HepG2 (cell line): Measurements from ENCODE around the gene GNAZ. TPM values are rescaled to one million over a fixed set of nuclear protein-coding genes. Genes with fewer than 3 reads are reported as not detected.

Experiments used
- FOXA1 ChIP-seq, 2 experiments: fragments of 450-650 bp in 1 of 2; sonication (generic) in 1 of 2; formaldehyde crosslinking in 1 of 2; IDR thresholded peaks; 2 replicates each; pipeline versions ENCODE4 v1.4.0 to v1.6.1; 2016 to 2020; ENCODE audit warnings: missing genetic modification reagents in 1 of 2
- FOXM1 ChIP-seq: sonication (generic); formaldehyde crosslinking; IDR thresholded peaks from 2 replicates; pipeline ENCODE4 v1.5.0; 2020; ENCODE audit warnings: missing genetic modification reagents
- HNF1A ChIP-seq, 2 experiments: sonication (generic) in 1 of 2; formaldehyde crosslinking in 1 of 2; IDR thresholded peaks; 2 replicates each; pipeline versions ENCODE4 v1.4.0 to v1.6.1; 2016 to 2020; ENCODE audit warnings: borderline replicate concordance in 1 of 2, low read depth in 1 of 2, mild to moderate bottlenecking in 1 of 2, missing genetic modification reagents in 1 of 2
- KLF15 ChIP-seq: sonication (generic); formaldehyde crosslinking; IDR thresholded peaks from 2 replicates; pipeline ENCODE4 v1.8.1; 2023; ENCODE audit warnings: borderline replicate concordance, mild to moderate bottlenecking, inconsistent platforms, missing genetic modification reagents, mixed read lengths
- MNT ChIP-seq: fragments of 450-650 bp; IDR thresholded peaks from 2 replicates; pipeline ENCODE4 v1.6.1; 2016
- MYC ChIP-seq: sonication (generic); formaldehyde crosslinking; IDR thresholded peaks from 2 replicates; pipeline ENCODE4 v1.9.0; 2021; ENCODE audit warnings: missing genetic modification reagents, borderline replicate concordance
- NCOR1 ChIP-seq: fragments of 200-600 bp; sonication (generic); IDR thresholded peaks from 2 replicates; pipeline ENCODE4 v1.7.0; 2017; ENCODE audit warnings: antibody characterized with exemption, low read length, borderline replicate concordance
- NFRKB ChIP-seq: fragments of 450-650 bp; IDR thresholded peaks from 2 replicates; pipeline ENCODE4 v1.6.1; 2017
- NKX3-1 ChIP-seq: sonication (generic); formaldehyde crosslinking; IDR thresholded peaks from 2 replicates; pipeline ENCODE4 v1.5.0; 2020; ENCODE audit warnings: missing genetic modification reagents
- POLR2G ChIP-seq: fragments of 200-400 bp; formaldehyde crosslinking; IDR thresholded peaks from 2 replicates; pipeline ENCODE4 v1.6.1; 2018; ENCODE audit warnings: mild to moderate bottlenecking, low read depth, low read length, moderate library complexity
- SAFB2 ChIP-seq: sonication (generic); formaldehyde crosslinking; IDR thresholded peaks from 2 replicates; pipeline ENCODE4 v1.5.1; 2020; ENCODE audit warnings: missing genetic modification reagents, low read depth, mild to moderate bottlenecking, borderline replicate concordance
- SMAD9 ChIP-seq: sonication (generic); formaldehyde crosslinking; IDR thresholded peaks from 2 replicates; pipeline ENCODE4 v1.5.1; 2020; ENCODE audit warnings: mild to moderate bottlenecking, missing genetic modification reagents
- ZNF10 ChIP-seq: sonication (generic); formaldehyde crosslinking; IDR thresholded peaks from 2 replicates; pipeline ENCODE4 v1.4.0; 2020; ENCODE audit warnings: mild to moderate bottlenecking, low read depth, missing genetic modification reagents, borderline replicate concordance
- ZNF335 ChIP-seq: sonication (generic); formaldehyde crosslinking; IDR thresholded peaks from 2 replicates; pipeline ENCODE4 v1.4.0; 2020; ENCODE audit warnings: missing genetic modification reagents
- ZNF782 ChIP-seq: sonication (generic); formaldehyde crosslinking; IDR thresholded peaks from 2 replicates; pipeline ENCODE4 v1.4.0; 2020; ENCODE audit warnings: missing genetic modification reagents, mild to moderate bottlenecking, borderline replicate concordance
- polyA plus RNA-seq, 8 experiments: library from polyadenylated mRNA; depleted of rRNA in 3 of 8; stranded (reverse) in 7 of 8; unstranded in 1 of 8; fragments of >200 nt; fragmentation: Illumina TruSeq in 4 of 8; extraction: Trizol in 4 of 8; gene quantifications; 2 replicates each; pipeline versions ENCODE4 v1.2.1 to v1.2.3, GENCODE V29; 2011 to 2016; ENCODE audit warnings: low read depth in 4 of 8, missing spikeins in 1 of 8, mixed read lengths in 1 of 8; ENCODE audit not compliant: insufficient read depth in 1 of 8
- total RNA-seq, 5 experiments: library from RNA; depleted of rRNA; stranded (reverse); fragments of >200 nt; fragmentation: Illumina TruSeq; extraction: Trizol; gene quantifications; 2 replicates each; pipeline ENCODE4 v1.2.3, GENCODE V29; 2016; ENCODE audit warnings: low read depth in 1 of 5
- TF ChIP-seq, protein P1 (sequence below): sonication (generic); formaldehyde crosslinking; IDR thresholded peaks from 2 replicates; pipeline ENCODE4 v1.5.0; 2020; ENCODE audit warnings: missing genetic modification reagents, mild to moderate bottlenecking, borderline replicate concordance
- TF ChIP-seq, protein P2 (sequence below): sonication (generic); formaldehyde crosslinking; IDR thresholded peaks from 2 replicates; pipeline ENCODE4 v1.5.0; 2020; ENCODE audit warnings: mild to moderate bottlenecking, missing genetic modification reagents, borderline replicate concordance

The GNAZ gene
- total and polyA plus RNA-seq, 2 of the 13 experiments (the other 11 are each of a cell fraction or from before 2014, with no cell fraction given): 11.4 to 22.3 TPM

- TF ChIP-seq, protein P1, sequence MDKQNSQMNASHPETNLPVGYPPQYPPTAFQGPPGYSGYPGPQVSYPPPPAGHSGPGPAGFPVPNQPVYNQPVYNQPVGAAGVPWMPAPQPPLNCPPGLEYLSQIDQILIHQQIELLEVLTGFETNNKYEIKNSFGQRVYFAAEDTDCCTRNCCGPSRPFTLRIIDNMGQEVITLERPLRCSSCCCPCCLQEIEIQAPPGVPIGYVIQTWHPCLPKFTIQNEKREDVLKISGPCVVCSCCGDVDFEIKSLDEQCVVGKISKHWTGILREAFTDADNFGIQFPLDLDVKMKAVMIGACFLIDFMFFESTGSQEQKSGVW (CRISPR knock-in tag): no peak
- no peak for TF ChIP-seq KLF15 (CRISPR knock-in tag)
- no peak for TF ChIP-seq ZNF10 (CRISPR knock-in tag)
- TF ChIP-seq POLR2G: 0 out of 2 replicates have a peak, but pooled peaks have one; percentile 29
- no peak for TF ChIP-seq MNT
- TF ChIP-seq ZNF335: 0 out of 2 replicates have a peak, but pooled peaks have one; percentile 57
- TF ChIP-seq FOXM1: no peak
- TF ChIP-seq SAFB2 (CRISPR knock-in tag): no peak
- TF ChIP-seq HNF1A (IDR thresholded peaks at IDR 0.05; ENCODE audit: low read depth): no peak
- TF ChIP-seq HNF1A (CRISPR knock-in tag; IDR thresholded peaks at IDR 0.05; ENCODE audit: borderline replicate concordance): no peak
- TF ChIP-seq NFRKB: no peak
- no peak for TF ChIP-seq NKX3-1 (CRISPR knock-in tag)
- TF ChIP-seq FOXA1 (IDR thresholded peaks at IDR 0.05): no peak
- peak; percentile 67 for TF ChIP-seq FOXA1 (CRISPR knock-in tag; IDR thresholded peaks at IDR 0.05)
- peak; percentile 59; the same call in 1 of the 2 replicates for TF ChIP-seq NCOR1
- TF ChIP-seq, protein P2, sequence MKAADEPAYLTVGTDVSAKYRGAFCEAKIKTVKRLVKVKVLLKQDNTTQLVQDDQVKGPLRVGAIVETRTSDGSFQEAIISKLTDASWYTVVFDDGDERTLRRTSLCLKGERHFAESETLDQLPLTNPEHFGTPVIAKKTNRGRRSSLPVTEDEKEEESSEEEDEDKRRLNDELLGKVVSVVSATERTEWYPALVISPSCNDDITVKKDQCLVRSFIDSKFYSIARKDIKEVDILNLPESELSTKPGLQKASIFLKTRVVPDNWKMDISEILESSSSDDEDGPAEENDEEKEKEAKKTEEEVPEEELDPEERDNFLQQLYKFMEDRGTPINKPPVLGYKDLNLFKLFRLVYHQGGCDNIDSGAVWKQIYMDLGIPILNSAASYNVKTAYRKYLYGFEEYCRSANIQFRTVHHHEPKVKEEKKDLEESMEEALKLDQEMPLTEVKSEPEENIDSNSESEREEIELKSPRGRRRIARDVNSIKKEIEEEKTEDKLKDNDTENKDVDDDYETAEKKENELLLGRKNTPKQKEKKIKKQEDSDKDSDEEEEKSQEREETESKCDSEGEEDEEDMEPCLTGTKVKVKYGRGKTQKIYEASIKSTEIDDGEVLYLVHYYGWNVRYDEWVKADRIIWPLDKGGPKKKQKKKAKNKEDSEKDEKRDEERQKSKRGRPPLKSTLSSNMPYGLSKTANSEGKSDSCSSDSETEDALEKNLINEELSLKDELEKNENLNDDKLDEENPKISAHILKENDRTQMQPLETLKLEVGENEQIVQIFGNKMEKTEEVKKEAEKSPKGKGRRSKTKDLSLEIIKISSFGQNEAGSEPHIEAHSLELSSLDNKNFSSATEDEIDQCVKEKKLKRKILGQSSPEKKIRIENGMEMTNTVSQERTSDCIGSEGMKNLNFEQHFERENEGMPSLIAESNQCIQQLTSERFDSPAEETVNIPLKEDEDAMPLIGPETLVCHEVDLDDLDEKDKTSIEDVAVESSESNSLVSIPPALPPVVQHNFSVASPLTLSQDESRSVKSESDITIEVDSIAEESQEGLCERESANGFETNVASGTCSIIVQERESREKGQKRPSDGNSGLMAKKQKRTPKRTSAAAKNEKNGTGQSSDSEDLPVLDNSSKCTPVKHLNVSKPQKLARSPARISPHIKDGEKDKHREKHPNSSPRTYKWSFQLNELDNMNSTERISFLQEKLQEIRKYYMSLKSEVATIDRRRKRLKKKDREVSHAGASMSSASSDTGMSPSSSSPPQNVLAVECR: peak; percentile 32; the same call in 1 of the 2 replicates
- no peak for TF ChIP-seq SMAD9 (CRISPR knock-in tag)
- TF ChIP-seq MYC (CRISPR knock-in tag): peak; percentile 42; the same call in 1 of the 2 replicates
- no peak for TF ChIP-seq ZNF782 (CRISPR knock-in tag)
Observed at GRCh38 chr22:23152238-23153114, 82.2 kb downstream of the GNAZ start (continued).
